Raji (cell line): ENCODE results near the gene CSMD2.

Experiments used
- POLR2A ChIP-seq: IDR thresholded peaks from 2 replicates; pipeline ENCODE4 v1.6.1; 2011; ENCODE audit warnings: low read depth, low read length, control low read depth; ENCODE audit not compliant: insufficient read depth

The CSMD2 gene

GRCh38 chr1:34165422-34165921, 442 bp upstream of the CSMD2 start:
- no peak for TF ChIP-seq POLR2A

- TF ChIP-seq POLR2A = no peak
Measured at GRCh38 chr1:34163792-34164731, 968 bp downstream of the CSMD2 start.

- TF ChIP-seq POLR2A = no peak
Measured at GRCh38 chr1:34162852-34163766, 1.9 kb downstream of the CSMD2 start.

- TF ChIP-seq POLR2A = no peak
Measured at GRCh38 chr1:34156739-34157138, 8.3 kb downstream of the CSMD2 start.

GRCh38 chr1:34155860-34156259, 9.2 kb downstream of the CSMD2 start:
- TF ChIP-seq POLR2A = no peak

GRCh38 chr1:34153246-34153645, 11.8 kb downstream of the CSMD2 start:
- TF ChIP-seq POLR2A = no peak

- TF ChIP-seq POLR2A = no peak
Measured at GRCh38 chr1:34149501-34149900, 15.5 kb downstream of the CSMD2 start.

- no peak for TF ChIP-seq POLR2A
Measured at GRCh38 chr1:34147301-34147700, 17.7 kb downstream of the CSMD2 start.

GRCh38 chr1:34144766-34145165, 20.3 kb downstream of the CSMD2 start:
- no peak for TF ChIP-seq POLR2A

GRCh38 chr1:34143975-34144374, 21.1 kb downstream of the CSMD2 start:
- no peak for TF ChIP-seq POLR2A

- no peak for TF ChIP-seq POLR2A
Measured at GRCh38 chr1:34140011-34140676, 24.9 kb downstream of the CSMD2 start.

GRCh38 chr1:34137411-34137810, 27.6 kb downstream of the CSMD2 start:
- TF ChIP-seq POLR2A = no peak

GRCh38 chr1:34132161-34132420, 32.9 kb downstream of the CSMD2 start:
- TF ChIP-seq POLR2A = no peak

GRCh38 chr1:34131396-34132160, 33.5 kb downstream of the CSMD2 start:
- TF ChIP-seq POLR2A = no peak
